GM12878 (cell line): Measurements from ENCODE around the gene BLOC1S2. TPM values are rescaled to one million over a fixed set of nuclear protein-coding genes. Genes with fewer than 3 reads are reported as not detected.

Experiments used
- ATAC-seq: fragments of 200-7000 bp; cut with Tn5 transposase; 3 replicates; pipeline ENCODE4 v1.9.1; 2020; ENCODE audit warnings: mild to moderate bottlenecking, moderate library complexity
- BruUV-seq: library from RNA; stranded (reverse); fragments of 400-500 nt; replicated peaks from 2 replicates; lab custom pipeline; 2021; lab: Mats Ljungman, UMichigan
- CTCF ChIA-PET: fragments of 300-600 bp; sonication (Branson Sonifier 250); formaldehyde crosslinking; extraction: SDS; loops from one replicate; lab custom pipeline; 2021; ENCODE audit warnings: inconsistent platforms; lab: Yijun Ruan, JAX
- POLR2A ChIA-PET: fragments of 350-600 bp; formaldehyde crosslinking; extraction: SDS; loops from one replicate; lab custom pipeline; 2021; ENCODE audit warnings: inconsistent platforms; lab: Charles Lee
- RAD21 ChIA-PET: fragments of 300-600 bp; sonication (Branson Sonifier 250); formaldehyde crosslinking; loops from one replicate; lab custom pipeline; 2023; ENCODE audit warnings: antibody characterized with exemption; ENCODE audit not compliant: unreplicated experiment; lab: Charles Lee
- SMC1A ChIA-PET: fragments of 300-600 bp; sonication (Branson Sonifier 250); formaldehyde crosslinking; loops from one replicate; lab custom pipeline; 2023; ENCODE audit not compliant: unreplicated experiment, uncharacterized antibody; lab: Charles Lee
- DNase-seq: peaks from one replicate; pipeline ENCODE4 v3.0.0-alpha.2; 2011; ENCODE audit warnings: low read depth, low spot score
- FAIRE-seq: peaks from 3 replicates; lab custom pipeline; 2011; peaks lifted over from hg19 to GRCh38; lab: Jason Lieb, UNC
- H2AFZ ChIP-seq: 2 replicates; pipeline ENCODE4 v1.6.0; 2011; ENCODE audit warnings: low read depth, low read length, control low read depth; ENCODE audit not compliant: control insufficient read depth
- H3K27ac ChIP-seq: 2 replicates; pipeline ENCODE4 v1.5.1; 2011; ENCODE audit warnings: control low read depth; ENCODE audit not compliant: control insufficient read depth, insufficient read depth
- H3K27me3 ChIP-seq, 2 experiments: replicated peaks in 1 of 2; 2 replicates each; pipeline versions ENCODE4 v1.6.0 to v1.6.1; 2011; ENCODE audit warnings: low read length in 1 of 2; ENCODE audit not compliant: control insufficient read depth in 2 of 2, insufficient read depth in 2 of 2
- H3K36me3 ChIP-seq, 2 experiments: 2 replicates each; pipeline ENCODE4 v1.5.1; 2011; ENCODE audit warnings: low read length in 1 of 2; ENCODE audit not compliant: control insufficient read depth in 2 of 2, insufficient read depth in 2 of 2
- H3K4me1 ChIP-seq: 2 replicates; pipeline ENCODE4 v1.6.1; 2011; ENCODE audit warnings: mild to moderate bottlenecking, low read length, moderate library complexity, mixed read lengths; ENCODE audit not compliant: control insufficient read depth, insufficient read depth
- H3K4me2 ChIP-seq: 2 replicates; pipeline ENCODE4 v1.6.0; 2011; ENCODE audit warnings: control low read depth; ENCODE audit not compliant: control insufficient read depth, insufficient read depth
- H3K4me3 ChIP-seq: fragments of 200-600 bp; sonication (generic); 2 replicates; pipeline ENCODE4 v1.5.1; 2016
- H3K79me2 ChIP-seq: 2 replicates; pipeline ENCODE4 v1.6.0; 2011; ENCODE audit warnings: low read length; ENCODE audit not compliant: control insufficient read depth, insufficient read depth
- H3K9ac ChIP-seq: 2 replicates; pipeline ENCODE4 v1.8.0; 2011; ENCODE audit warnings: low read length, control low read depth, mixed read lengths; ENCODE audit not compliant: control insufficient read depth, insufficient read depth
- H3K9me3 ChIP-seq: replicated peaks from 3 replicates; pipeline ENCODE4 v1.5.1; 2011; ENCODE audit warnings: mild to moderate bottlenecking, low read length; ENCODE audit not compliant: control insufficient read depth, insufficient read depth
- H4K20me1 ChIP-seq: 2 replicates; pipeline ENCODE4 v1.6.0; 2011; ENCODE audit not compliant: control insufficient read depth, insufficient read depth
- CHD4 ChIP-seq: fragments of 200-600 bp; sonication (generic); IDR thresholded peaks from 2 replicates; pipeline ENCODE4 v1.6.1; 2016; ENCODE audit warnings: mild to moderate bottlenecking
- CREM ChIP-seq: IDR thresholded peaks from 2 replicates; pipeline ENCODE4 v1.6.1; 2014; ENCODE audit warnings: antibody characterized with exemption, low read depth
- EED ChIP-seq: sonication (generic); IDR thresholded peaks from 2 replicates; pipeline ENCODE4 v1.6.1; 2016; ENCODE audit warnings: antibody characterized with exemption, low read depth
- MEF2B ChIP-seq: fragments of 450-650 bp; IDR thresholded peaks from 2 replicates; pipeline ENCODE4 v1.6.1; 2018; ENCODE audit warnings: mild to moderate bottlenecking, moderate library complexity; ENCODE audit not compliant: partially characterized antibody, poor library complexity, severe bottlenecking
- NFIC ChIP-seq: IDR thresholded peaks from 2 replicates; pipeline ENCODE4 v1.6.1; 2012; ENCODE audit warnings: low read depth, mild to moderate bottlenecking, inconsistent platforms, low read length, moderate library complexity
- NR2C1 ChIP-seq: fragments of 450-650 bp; IDR thresholded peaks from 2 replicates; pipeline ENCODE4 v1.6.1; 2017; ENCODE audit warnings: antibody characterized with exemption, mild to moderate bottlenecking, moderate library complexity
- POLR2AphosphoS5 ChIP-seq: IDR thresholded peaks from 2 replicates; pipeline ENCODE4 v1.6.1; 2011; ENCODE audit warnings: mild to moderate bottlenecking, low read length, inconsistent platforms
- RCOR1 ChIP-seq: conservative IDR thresholded peaks from 2 replicates; pipeline ENCODE4 v1.6.1; 2012; ENCODE audit warnings: low read depth, low read length, improper control_type of control experiment
- SP1 ChIP-seq: IDR thresholded peaks from one replicate; pipeline ENCODE4 v1.6.1; 2011; ENCODE audit warnings: low read depth, low read length
- TAF1 ChIP-seq: IDR thresholded peaks from 2 replicates; pipeline ENCODE4 v1.6.1; 2011; ENCODE audit warnings: mild to moderate bottlenecking, low read depth, low read length, borderline replicate concordance
- TBL1XR1 ChIP-seq: IDR thresholded peaks from 2 replicates; pipeline ENCODE4 v1.6.1; 2012; ENCODE audit warnings: low read depth, low read length, improper control_type of control experiment
- ZNF217 ChIP-seq: fragments of 450-650 bp; IDR thresholded peaks from 2 replicates; pipeline ENCODE4 v1.6.1; 2017; ENCODE audit warnings: antibody characterized with exemption, mild to moderate bottlenecking
- ZNF274 ChIP-seq: IDR thresholded peaks from one replicate; pipeline ENCODE4 v1.8.0; 2011; ENCODE audit not compliant: insufficient read length, insufficient read depth
- WGBS: methylation state at CpG from one replicate; pipeline ENCODE4 v1.1.6; 2016; ENCODE audit warnings: low lambda C conversion rate; ENCODE audit not compliant: insufficient replicate concordance, insufficient coverage; ENCODE audit errors: missing lambda C conversion rate; 5-methylcytosine and 5-hydroxymethylcytosine counted together
- in situ Hi-C: fragments of 300-500 bp; cut with MboI; formaldehyde crosslinking; loops from 9 replicates; pipeline ENCODE4 v1.14.3; 2018; ENCODE audit warnings: mixed read lengths
- intact Hi-C: fragments of 100-400 bp; cut with micrococcal nuclease; formaldehyde crosslinking; loops from one replicate; pipeline ENCODE4 v1.14.2; 2022; ENCODE audit not compliant: unreplicated experiment
- polyA plus RNA-seq, 11 experiments: library from polyadenylated mRNA; depleted of rRNA in 4 of 11; unstranded in 6 of 11; stranded (reverse) in 5 of 11; fragments of >200 nt; fragmentation: Nextera tagmentation in 4 of 11; fragmentation: Illumina TruSeq in 1 of 11; extraction: Ambion mirVana in 4 of 11; extraction: Trizol in 1 of 11; gene quantifications; 1 replicate in 1 of 11; 2 replicates in 10 of 11; pipeline versions ENCODE4 v1.2.1 to v1.2.3, GENCODE V29; 2011 to 2016; ENCODE audit warnings: inconsistent platforms in 2 of 11, missing spikeins in 2 of 11, low read depth in 1 of 11
- total RNA-seq, 4 experiments: library from RNA; depleted of rRNA in 3 of 4; stranded (reverse); fragments of >200 nt in 3 of 4; fragmentation: Illumina TruSeq in 1 of 4; extraction: Trizol in 1 of 4; gene quantifications; 2 replicates each; pipeline versions ENCODE4 v1.2.1 to v1.2.3, GENCODE V29; 2013 to 2021
- TF ChIP-seq, protein P1 (sequence below): IDR thresholded peaks from 2 replicates; pipeline ENCODE4 v1.6.1; 2012; ENCODE audit warnings: mild to moderate bottlenecking, low read depth, low read length
- TF ChIP-seq, protein P2 (sequence below): fragments of 450-650 bp; IDR thresholded peaks from 2 replicates; pipeline ENCODE4 v1.6.1; 2016; ENCODE audit warnings: mild to moderate bottlenecking
- TF ChIP-seq, protein P3 (sequence below): IDR thresholded peaks from 2 replicates; pipeline ENCODE4 v1.6.1; 2011; ENCODE audit warnings: low read depth, mild to moderate bottlenecking, low read length, moderate library complexity, borderline replicate concordance; ENCODE audit errors: extremely low read depth

Gene BLOC1S2
- total and polyA plus RNA-seq, 10 of the 15 experiments (the other 5 are each of a cell fraction or from before 2014, with no cell fraction given) = 58.6 to 164 (median 79.5) TPM

DNA sequence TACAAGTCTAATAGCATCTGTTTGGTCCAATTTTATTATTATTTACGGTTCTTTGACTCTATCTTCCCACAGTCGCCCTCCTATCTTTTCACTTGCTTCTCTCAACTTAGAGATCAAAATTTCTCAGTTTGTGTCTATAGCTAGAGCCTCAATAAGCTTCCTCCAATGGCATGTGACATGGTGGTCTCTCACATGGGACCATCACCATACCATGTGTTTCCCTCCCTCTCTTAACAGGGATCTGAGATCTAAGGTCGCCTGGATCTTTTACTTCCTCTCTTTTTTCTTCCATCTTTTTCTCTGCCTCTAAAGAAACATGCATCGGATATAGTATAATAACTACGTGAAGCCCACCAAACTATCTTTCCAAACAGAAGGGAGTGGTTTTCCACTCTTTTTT, 41.7 kb upstream of the BLOC1S2 start:
- in situ Hi-C loops = no loop called here
- FAIRE-seq (no peak), DNase-seq (no peak), ATAC-seq (no peak)
- RAD21 ChIA-PET = interaction anchor here (2.1 to 4.1 kb wide), 3 partner anchors 12 to 22 kb away, joined by 10 to 32 read pairs (median 11); partner anchors contain the start of gene SCD
- Histone ChIP-seq H4K20me1 (no peaks in the 10 kb centered on the region), H3K27ac (no peak overlapping the region), H3K4me2 (no peak overlapping the region), H3K4me3 (no peak overlapping the region), H3K4me1 (peaks cover 15% of the 10 kb centered on the region), H3K9ac (no peak overlapping the region), H3K79me2 (no peaks in the 10 kb centered on the region), H2AFZ (no peak overlapping the region), H3K27me3 (no peaks in the 10 kb centered on the region; a peak in 1 of 4 replicates), H3K9me3 (no peaks in the 10 kb centered on the region), H3K36me3 (no peaks in the 10 kb centered on the region)
- WGBS = 66% methylated on average over 5 of the region's 5 CpGs
- SMC1A ChIA-PET = interaction anchor here (0.8 to 7.8 kb wide), 8 partner anchors 9 to 104 kb away, joined by 3 to 60 read pairs (median 8); no protein-coding TSS in a partner anchor
- intact Hi-C loops = no loop called here
- TF ChIP-seq NR2C1 = no peak
- no peak for TF ChIP-seq CREM
- TF ChIP-seq, protein P1, sequence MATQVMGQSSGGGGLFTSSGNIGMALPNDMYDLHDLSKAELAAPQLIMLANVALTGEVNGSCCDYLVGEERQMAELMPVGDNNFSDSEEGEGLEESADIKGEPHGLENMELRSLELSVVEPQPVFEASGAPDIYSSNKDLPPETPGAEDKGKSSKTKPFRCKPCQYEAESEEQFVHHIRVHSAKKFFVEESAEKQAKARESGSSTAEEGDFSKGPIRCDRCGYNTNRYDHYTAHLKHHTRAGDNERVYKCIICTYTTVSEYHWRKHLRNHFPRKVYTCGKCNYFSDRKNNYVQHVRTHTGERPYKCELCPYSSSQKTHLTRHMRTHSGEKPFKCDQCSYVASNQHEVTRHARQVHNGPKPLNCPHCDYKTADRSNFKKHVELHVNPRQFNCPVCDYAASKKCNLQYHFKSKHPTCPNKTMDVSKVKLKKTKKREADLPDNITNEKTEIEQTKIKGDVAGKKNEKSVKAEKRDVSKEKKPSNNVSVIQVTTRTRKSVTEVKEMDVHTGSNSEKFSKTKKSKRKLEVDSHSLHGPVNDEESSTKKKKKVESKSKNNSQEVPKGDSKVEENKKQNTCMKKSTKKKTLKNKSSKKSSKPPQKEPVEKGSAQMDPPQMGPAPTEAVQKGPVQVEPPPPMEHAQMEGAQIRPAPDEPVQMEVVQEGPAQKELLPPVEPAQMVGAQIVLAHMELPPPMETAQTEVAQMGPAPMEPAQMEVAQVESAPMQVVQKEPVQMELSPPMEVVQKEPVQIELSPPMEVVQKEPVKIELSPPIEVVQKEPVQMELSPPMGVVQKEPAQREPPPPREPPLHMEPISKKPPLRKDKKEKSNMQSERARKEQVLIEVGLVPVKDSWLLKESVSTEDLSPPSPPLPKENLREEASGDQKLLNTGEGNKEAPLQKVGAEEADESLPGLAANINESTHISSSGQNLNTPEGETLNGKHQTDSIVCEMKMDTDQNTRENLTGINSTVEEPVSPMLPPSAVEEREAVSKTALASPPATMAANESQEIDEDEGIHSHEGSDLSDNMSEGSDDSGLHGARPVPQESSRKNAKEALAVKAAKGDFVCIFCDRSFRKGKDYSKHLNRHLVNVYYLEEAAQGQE = no peak
- no peak for TF ChIP-seq ZNF217
- TF ChIP-seq, protein P2, sequence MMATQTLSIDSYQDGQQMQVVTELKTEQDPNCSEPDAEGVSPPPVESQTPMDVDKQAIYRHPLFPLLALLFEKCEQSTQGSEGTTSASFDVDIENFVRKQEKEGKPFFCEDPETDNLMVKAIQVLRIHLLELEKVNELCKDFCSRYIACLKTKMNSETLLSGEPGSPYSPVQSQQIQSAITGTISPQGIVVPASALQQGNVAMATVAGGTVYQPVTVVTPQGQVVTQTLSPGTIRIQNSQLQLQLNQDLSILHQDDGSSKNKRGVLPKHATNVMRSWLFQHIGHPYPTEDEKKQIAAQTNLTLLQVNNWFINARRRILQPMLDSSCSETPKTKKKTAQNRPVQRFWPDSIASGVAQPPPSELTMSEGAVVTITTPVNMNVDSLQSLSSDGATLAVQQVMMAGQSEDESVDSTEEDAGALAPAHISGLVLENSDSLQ = no peak
- TF ChIP-seq ZNF274 = no peak
- no peak for TF ChIP-seq EED
- TF ChIP-seq RCOR1 = no peak
- TF ChIP-seq NFIC = no peak
- TF ChIP-seq TBL1XR1 = no peak
- TF ChIP-seq TAF1 = no peak
- no peak for TF ChIP-seq POLR2AphosphoS5
- TF ChIP-seq CHD4 = no peak
- no peak for TF ChIP-seq MEF2B
- TF ChIP-seq SP1 = no peak
- TF ChIP-seq, protein P3, sequence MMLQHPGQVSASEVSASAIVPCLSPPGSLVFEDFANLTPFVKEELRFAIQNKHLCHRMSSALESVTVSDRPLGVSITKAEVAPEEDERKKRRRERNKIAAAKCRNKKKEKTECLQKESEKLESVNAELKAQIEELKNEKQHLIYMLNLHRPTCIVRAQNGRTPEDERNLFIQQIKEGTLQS = no peak
- BruUV-seq = no TSS peak
- POLR2A ChIA-PET = interaction anchor here (1.1 to 3.9 kb wide), 2 partner anchors 18 to 106 kb away, joined by 3 to 32 read pairs; partner anchors contain the start of gene SCD
- CTCF ChIA-PET = interaction anchor here (0.7 to 5.8 kb wide), 8 partner anchors 12 to 704 kb away, joined by 3 to 84 read pairs (median 4); partner anchors contain the start of gene SCD
